H1 (cell line): ENCODE data around the gene TNRC6C. TPM values are rescaled to one million over a fixed set of nuclear protein-coding genes. Genes with fewer than 3 reads are reported as not detected.

Source experiments
- ATF2 ChIP-seq: IDR thresholded peaks from 2 replicates; pipeline ENCODE4 v1.6.1; 2012; ENCODE audit warnings: low read length, inconsistent platforms
- polyA plus RNA-seq, 7 experiments: library from polyadenylated mRNA; depleted of rRNA in 3 of 7; stranded (reverse) in 5 of 7; unstranded in 2 of 7; fragments of >200 nt in 5 of 7; fragments of 200-250 nt in 2 of 7; gene quantifications; 1 replicate in 5 of 7; 2 replicates in 1 of 7; 4 replicates in 1 of 7; pipeline versions ENCODE4 v1.2.1 to v1.2.3, GENCODE V29; 2011 to 2013; ENCODE audit warnings: missing spikeins in 2 of 7, mixed read lengths in 2 of 7
- total RNA-seq: library from RNA; stranded (reverse); fragmentation: NEBNext Ultra II Directional; extraction: Animal tissue kit (Norgen Biotek cat#: 25700); gene quantifications from 2 replicates; pipeline ENCODE4 v1.2.1, GENCODE V29; 2021

The TNRC6C gene
- total and polyA plus RNA-seq, 2 of the 8 experiments (the other 6 are each of a cell fraction or from before 2014, with no cell fraction given) = 2.8 to 28.9 TPM

GRCh38 chr17:78038748-78039288 is 80.3 kb downstream of the TNRC6C start (continued):
- no peak for TF ChIP-seq ATF2
- TF ChIP-seq, all 59 proteins: peak for 0
